Activated T-helper 1 cell treated with anti-CD3 and anti-CD28 coated beads, Interleukin-2, amount 50 U/mL, for 16 hours (primary cell): ENCODE measurements around the gene KIF5B.

Source experiments
- DNase-seq, 2 donors: peaks; one replicate each; pipeline ENCODE4 v3.0.0-alpha.2; 2020; ENCODE audit warnings: low read depth in 1 of 2, low spot score in 1 of 2

Gene KIF5B

DNA sequence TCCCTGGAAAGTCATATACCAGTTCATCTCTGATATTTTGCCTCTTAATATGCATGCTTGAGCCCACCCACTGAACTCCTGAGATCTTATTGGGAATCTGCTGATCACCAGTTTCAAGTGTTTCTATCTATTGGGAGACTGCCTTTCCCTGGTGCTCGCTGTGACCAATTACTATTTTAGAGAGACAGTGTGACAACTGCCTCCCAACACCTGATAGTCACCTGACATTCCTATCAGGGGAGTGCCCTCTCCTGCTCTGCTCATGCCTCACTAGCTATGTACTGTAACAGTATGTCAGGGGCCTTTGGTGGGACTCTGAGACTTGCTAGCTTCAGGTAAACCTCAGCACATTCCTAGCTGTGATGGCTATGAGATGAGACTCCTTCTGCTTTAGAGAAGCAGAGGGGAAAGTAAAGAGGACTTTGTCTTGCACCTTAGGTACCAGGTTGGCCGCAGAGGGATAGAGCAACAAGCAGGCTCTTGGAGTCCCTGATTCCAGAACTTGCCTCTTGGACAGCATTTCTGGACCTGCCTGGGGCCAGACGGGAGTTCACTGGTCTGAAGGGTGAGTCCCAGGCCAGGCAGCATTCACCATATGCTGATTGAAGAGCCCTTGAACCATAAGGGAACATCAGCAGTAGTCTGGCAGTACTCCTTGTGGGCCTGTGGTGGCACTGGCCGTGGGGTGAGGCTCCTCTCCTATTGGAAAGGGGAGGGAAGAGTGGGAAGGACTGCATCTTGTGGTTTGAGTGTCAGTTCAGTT lies 93.2 kb downstream of the KIF5B start:
- DNase-seq: no peak

GRCh38 chr10:31961277-31962074 lies 94.7 kb downstream of the KIF5B start:
- no peak for DNase-seq

DNA sequence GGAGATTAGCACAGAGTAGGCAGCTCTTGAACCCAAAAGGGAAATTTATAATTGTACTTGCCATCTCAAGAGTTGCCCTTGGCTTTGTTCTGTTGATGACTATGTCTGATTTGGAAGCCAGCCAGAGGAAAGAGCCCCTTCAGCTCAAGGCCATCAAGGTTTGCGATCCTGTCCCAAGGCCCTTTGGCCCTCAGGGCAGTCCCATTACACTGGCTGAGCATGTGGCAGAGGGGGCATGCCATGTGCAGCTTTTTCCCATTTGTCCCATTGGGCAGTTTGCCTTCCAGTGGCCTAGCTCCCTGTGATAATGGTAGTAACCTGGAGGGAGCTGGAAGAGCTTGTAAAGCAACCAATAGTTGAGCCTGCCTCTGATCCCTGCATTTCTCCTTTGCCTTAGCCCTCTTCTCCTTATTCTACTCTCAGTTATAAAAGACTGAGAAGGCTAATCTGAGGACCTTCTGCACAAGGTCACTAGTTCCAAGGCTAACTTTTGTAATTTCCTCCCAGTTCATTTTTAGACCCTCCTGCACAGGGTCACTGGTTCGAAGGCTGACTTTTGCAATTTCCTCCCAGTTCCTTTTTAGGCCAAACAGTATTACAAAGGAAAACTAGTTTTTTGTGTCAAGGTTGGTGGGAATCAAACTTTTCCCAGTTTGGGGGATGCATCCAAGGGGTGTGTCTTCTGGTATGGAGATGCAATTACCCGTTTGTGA lies 96.6 kb downstream of the KIF5B start:
- no peak for DNase-seq
